ENCODE results near the gene GUCD1. TPM values are rescaled to one million over a fixed set of nuclear protein-coding genes. Genes with fewer than 3 reads are reported as not detected.

GUCD1 gene
- total and polyA plus RNA-seq, 9 of the 15 experiments (the other 6 are each of a cell fraction or from before 2014, with no cell fraction given), result 31.5 to 67.8 (median 50.3) TPM

DNA sequence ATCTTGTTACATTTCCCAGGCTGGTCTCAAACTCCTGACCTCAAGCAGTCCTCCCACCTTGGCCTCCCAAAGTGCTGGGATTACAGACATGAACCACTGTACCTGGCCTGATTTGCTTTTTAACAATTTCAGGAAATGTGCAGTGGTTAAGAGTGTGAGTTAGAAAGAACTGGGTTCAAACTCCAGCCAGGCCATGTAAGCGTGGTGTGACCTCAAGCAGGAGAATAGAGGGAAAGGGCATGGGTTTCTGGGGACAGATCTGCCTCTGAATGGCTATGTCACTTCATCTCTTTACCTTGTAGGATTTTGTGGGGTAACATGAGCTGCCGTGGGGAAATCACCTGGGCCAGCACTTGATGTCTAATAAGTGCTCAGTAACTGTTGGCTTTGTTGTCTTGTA, 10.1 kb upstream of the GUCD1 start (continued):
- TF ChIP-seq ETV5 (CRISPR knock-in tag; IDR thresholded peaks at IDR 0.05; ENCODE audit: low read depth) (no peak), SMARCA5 (IDR thresholded peaks at IDR 0.05) (no peak), EZH2 (IDR thresholded peaks at IDR 0.05; ENCODE audit: borderline replicate concordance, low read depth, low read length) (no peak), MEF2A (IDR thresholded peaks at IDR 0.05; ENCODE audit: control insufficient read depth, low read depth, low read length) (no peak)
- TF ChIP-seq, protein P1, sequence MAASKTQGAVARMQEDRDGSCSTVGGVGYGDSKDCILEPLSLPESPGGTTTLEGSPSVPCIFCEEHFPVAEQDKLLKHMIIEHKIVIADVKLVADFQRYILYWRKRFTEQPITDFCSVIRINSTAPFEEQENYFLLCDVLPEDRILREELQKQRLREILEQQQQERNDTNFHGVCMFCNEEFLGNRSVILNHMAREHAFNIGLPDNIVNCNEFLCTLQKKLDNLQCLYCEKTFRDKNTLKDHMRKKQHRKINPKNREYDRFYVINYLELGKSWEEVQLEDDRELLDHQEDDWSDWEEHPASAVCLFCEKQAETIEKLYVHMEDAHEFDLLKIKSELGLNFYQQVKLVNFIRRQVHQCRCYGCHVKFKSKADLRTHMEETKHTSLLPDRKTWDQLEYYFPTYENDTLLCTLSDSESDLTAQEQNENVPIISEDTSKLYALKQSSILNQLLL (CRISPR knock-in tag; IDR thresholded peaks at IDR 0.05; ENCODE audit: borderline replicate concordance), result no peak
- TF ChIP-seq, protein P2, sequence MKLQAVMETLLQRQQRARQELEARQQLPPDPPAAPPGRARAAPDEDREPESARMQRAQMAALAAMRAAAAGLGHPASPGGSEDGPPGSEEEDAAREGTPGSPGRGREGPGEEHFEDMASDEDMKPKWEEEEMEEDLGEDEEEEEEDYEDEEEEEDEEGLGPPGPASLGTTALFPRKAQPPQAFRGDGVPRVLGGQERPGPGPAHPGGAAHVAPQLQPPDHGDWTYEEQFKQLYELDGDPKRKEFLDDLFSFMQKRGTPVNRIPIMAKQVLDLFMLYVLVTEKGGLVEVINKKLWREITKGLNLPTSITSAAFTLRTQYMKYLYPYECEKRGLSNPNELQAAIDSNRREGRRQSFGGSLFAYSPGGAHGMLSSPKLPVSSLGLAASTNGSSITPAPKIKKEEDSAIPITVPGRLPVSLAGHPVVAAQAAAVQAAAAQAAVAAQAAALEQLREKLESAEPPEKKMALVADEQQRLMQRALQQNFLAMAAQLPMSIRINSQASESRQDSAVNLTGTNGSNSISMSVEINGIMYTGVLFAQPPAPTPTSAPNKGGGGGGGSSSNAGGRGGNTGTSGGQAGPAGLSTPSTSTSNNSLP (IDR thresholded peaks at IDR 0.05; ENCODE audit: borderline replicate concordance, low read depth, low read length), result no peak

DNA sequence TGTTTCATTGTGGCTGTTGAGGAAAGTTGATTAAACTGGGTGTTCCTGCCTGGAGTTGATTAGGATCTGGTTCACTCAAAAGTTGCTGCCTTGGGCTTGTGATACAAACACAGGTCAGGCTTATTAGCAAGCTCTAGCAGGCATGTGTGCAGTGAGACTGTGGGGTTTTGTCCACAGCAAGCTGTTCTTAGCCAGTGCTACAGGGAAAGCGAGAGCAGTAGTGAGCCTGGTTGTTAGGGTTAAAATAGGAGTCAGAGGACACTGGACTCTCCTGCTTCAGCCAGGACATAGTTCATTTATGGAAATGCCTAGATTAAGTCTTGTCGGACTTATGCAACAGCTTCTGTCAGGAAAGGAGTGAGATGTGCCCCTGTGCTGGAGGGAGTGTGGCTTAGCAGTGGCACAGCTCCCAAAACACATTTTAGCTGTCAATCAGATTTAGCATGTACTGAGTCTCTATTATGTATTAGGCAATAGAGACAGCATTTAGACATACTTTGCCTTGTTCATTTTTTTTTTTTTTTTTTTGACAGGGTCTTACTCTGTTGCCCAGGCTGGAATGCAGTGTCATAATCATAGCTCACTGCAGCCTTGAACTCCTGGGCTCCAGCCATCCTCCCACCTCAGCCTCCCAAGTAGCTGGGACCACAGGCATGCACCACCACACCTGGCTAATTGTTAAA, 9.6 kb upstream of the GUCD1 start:
- Histone ChIP-seq H4K20me1 (replicated peaks; ENCODE audit: control insufficient read depth, insufficient read depth, low read length) (peaks cover 13% of the 10 kb centered on the region), H3K79me2 (ENCODE audit: control insufficient read depth, insufficient read depth, low read length) (peaks cover 81% of the 10 kb centered on the region), H3K4me2 (ENCODE audit: insufficient read depth, low read length) (no peak overlapping the region), H3K27ac (ENCODE audit: extremely low read depth, low read depth, low read length) (no peak overlapping the region), H3K9ac (ENCODE audit: insufficient read depth in 1 of 2, low read depth in 2 of 2, low read length in 2 of 2) (no peak overlapping the region), H3K36me3 (ENCODE audit: control insufficient read depth, insufficient read depth, low read length) (peaks cover 78% of the 10 kb centered on the region; the same call in 2 of the 3 replicates), H3K9me3 (replicated peaks; ENCODE audit: control insufficient read depth, insufficient read depth, low read depth, low read length) (no peaks in the 10 kb centered on the region), H2AFZ (ENCODE audit: low read depth, low read length) (no peak overlapping the region), H3K9me1 (ENCODE audit: control insufficient read depth, insufficient read depth, low read length) (no peaks in the 10 kb centered on the region), H3K27me3 (ENCODE audit: control insufficient read depth in 2 of 2, insufficient read depth in 2 of 2, low read length in 2 of 2) (no peaks in the 10 kb centered on the region), H3K4me3 (no peak overlapping the region), H3K4me1 (replicated peaks in 1 of 2; ENCODE audit: control insufficient read depth in 2 of 2, insufficient read depth in 2 of 2, low read length in 2 of 2) (peaks cover 0 to 4% of the 10 kb centered on the region in 2 experiments; a peak in 3 of 5 replicates)
- POLR2A ChIA-PET, result interaction anchor here (0.8 to 0.9 kb wide), 2 partner anchors 9 to 27 kb away, joined by 3 read pairs; partner anchors contain the start of gene GUCD1
- ATAC-seq (no peak), DNase-seq (ENCODE audit: extremely low read depth in 1 of 4, low spot score in 3 of 4) (no peak), FAIRE-seq (no peak)
- intact Hi-C loops (cut with micrococcal nuclease), result no loop called here
- CTCF ChIA-PET (ENCODE audit: low intra/inter-chr PET ratio), result no interaction called here
- BruUV-seq (replicated peaks), result no TSS peak
- WGBS (ENCODE audit: insufficient coverage, low coverage, missing lambda C conversion rate), result 88% methylated on average over 2 of the region's 2 CpGs
- in situ Hi-C loops (cut with MboI), result no loop called here
- TF ChIP-seq SP1 (CRISPR knock-in tag; IDR thresholded peaks at IDR 0.05) (no peak), HDAC8 (tag; IDR thresholded peaks at IDR 0.05) (no peak), KAT7 (CRISPR knock-in tag; IDR thresholded peaks at IDR 0.05; ENCODE audit: borderline replicate concordance) (no peak)
- TF ChIP-seq, protein P3, sequence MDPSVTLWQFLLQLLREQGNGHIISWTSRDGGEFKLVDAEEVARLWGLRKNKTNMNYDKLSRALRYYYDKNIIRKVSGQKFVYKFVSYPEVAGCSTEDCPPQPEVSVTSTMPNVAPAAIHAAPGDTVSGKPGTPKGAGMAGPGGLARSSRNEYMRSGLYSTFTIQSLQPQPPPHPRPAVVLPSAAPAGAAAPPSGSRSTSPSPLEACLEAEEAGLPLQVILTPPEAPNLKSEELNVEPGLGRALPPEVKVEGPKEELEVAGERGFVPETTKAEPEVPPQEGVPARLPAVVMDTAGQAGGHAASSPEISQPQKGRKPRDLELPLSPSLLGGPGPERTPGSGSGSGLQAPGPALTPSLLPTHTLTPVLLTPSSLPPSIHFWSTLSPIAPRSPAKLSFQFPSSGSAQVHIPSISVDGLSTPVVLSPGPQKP (CRISPR knock-in tag; IDR thresholded peaks at IDR 0.05), result no peak
- TF ChIP-seq, protein P4, sequence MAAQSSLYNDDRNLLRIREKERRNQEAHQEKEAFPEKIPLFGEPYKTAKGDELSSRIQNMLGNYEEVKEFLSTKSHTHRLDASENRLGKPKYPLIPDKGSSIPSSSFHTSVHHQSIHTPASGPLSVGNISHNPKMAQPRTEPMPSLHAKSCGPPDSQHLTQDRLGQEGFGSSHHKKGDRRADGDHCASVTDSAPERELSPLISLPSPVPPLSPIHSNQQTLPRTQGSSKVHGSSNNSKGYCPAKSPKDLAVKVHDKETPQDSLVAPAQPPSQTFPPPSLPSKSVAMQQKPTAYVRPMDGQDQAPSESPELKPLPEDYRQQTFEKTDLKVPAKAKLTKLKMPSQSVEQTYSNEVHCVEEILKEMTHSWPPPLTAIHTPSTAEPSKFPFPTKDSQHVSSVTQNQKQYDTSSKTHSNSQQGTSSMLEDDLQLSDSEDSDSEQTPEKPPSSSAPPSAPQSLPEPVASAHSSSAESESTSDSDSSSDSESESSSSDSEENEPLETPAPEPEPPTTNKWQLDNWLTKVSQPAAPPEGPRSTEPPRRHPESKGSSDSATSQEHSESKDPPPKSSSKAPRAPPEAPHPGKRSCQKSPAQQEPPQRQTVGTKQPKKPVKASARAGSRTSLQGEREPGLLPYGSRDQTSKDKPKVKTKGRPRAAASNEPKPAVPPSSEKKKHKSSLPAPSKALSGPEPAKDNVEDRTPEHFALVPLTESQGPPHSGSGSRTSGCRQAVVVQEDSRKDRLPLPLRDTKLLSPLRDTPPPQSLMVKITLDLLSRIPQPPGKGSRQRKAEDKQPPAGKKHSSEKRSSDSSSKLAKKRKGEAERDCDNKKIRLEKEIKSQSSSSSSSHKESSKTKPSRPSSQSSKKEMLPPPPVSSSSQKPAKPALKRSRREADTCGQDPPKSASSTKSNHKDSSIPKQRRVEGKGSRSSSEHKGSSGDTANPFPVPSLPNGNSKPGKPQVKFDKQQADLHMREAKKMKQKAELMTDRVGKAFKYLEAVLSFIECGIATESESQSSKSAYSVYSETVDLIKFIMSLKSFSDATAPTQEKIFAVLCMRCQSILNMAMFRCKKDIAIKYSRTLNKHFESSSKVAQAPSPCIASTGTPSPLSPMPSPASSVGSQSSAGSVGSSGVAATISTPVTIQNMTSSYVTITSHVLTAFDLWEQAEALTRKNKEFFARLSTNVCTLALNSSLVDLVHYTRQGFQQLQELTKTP (IDR thresholded peaks at IDR 0.05; ENCODE audit: low read depth in 1 of 2, partially characterized antibody in 2 of 2), result no peak
